Measurements from ENCODE around the gene KRT38.
A peak's percentile ranks its signal among the peaks of the same experiment; 100 is the strongest.

Gene KRT38

GRCh38 chr17:41440531-41441033, at the start of gene KRT38:
Gene KRT38 (minus strand): TSS chr17:41440983. CDS start chr17:41440921, 62 bp downstream.
- DNase-seq = no peak

GRCh38 chr17:41489531-41489930, 48.7 kb upstream of the KRT38 start, which contains the start of gene KRT36:
Gene KRT36 (minus strand): TSS chr17:41489910. CDS start chr17:41489864, 46 bp downstream.
- no peak for DNase-seq

DNA sequence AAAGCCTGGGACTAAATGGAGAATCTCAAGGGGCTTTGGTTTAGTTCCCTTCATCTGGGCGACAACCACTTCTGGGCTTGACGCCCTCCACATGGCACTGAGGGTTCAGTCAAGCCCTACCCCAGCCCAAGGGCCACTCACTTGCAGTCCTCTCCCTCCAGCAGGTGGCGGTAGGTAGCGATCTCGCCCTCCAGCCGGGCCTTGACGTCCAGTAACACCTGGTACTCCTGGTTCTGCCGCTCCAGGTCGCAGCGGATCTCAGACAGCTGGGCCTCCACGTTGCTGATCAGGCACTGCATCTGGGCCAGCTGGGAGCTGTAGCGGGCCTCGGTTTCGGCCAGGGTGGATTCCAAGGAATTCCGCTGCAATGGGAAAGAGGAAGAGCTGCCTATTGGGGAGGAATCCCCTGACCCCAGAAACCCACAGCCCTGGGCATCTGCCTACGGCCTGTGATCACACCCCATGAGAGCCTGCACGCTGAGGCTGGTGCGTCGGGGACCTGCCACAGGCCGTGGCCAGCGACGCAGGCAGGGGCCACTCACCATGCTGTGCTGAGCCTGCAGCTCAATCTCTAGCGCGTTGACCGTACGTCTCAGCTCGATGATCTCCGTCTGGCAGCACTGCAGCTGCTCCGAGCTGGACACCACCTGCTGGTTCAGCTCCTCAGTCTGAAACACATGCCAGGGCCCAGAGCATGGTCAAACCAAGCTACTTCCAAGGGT, 46.2 kb upstream of the KRT38 start:
- DNase-seq = peak; percentile 18

DNA sequence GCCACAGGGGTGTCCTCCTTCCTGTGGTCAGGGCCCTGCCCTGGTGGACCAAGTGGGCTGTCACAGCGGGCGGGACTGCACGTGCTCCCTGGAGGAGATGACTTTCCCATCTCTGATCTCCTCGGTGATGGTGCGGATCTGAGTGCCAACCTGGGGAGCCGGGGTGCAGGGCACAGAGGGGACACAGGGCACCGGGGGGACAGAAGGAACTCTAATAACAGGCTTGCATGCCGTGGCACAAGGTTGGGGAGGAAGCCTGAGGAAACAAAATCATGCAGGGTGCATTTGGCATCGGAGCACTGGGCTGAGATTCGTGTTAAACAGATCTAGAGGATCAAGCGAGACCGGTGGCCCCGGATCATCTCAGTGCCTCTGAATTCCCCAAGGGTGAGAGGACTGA, 45.5 kb upstream of the KRT38 start:
- DNase-seq = no peak

- DNase-seq = no peak
Observed at GRCh38 chr17:41484920-41485904, 44.4 kb upstream of the KRT38 start.

- DNase-seq = no peak
Observed at GRCh38 chr17:41483991-41484826, 43.4 kb upstream of the KRT38 start.

- no peak for DNase-seq
Observed at GRCh38 chr17:41483531-41483930, 42.7 kb upstream of the KRT38 start.

DNA sequence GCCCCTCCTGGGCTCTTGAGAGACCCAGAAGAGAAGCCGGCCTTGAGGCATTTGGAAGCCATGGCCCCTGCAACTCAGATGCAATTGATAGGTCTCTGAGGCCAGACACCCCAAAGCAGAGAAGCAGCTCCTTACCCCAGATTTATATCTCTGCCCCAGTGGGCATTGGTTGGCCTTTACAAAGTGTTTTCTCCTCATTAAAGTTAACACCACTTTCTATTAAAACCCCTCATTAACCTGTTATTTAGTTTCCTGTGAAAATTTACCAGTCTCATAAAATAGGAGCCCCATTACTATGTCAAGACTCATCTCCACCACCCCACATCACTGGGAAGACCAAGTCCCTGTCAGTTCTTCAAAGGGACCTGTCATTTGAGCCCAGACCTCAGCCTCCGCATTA, 40.3 kb upstream of the KRT38 start, which contains the start of gene KRT35:
KRT35 (minus strand) TSS at position 116 of the 400 bp plus-strand sequence; CDS start at position 62, 54 bp downstream.
- no peak for DNase-seq

DNA sequence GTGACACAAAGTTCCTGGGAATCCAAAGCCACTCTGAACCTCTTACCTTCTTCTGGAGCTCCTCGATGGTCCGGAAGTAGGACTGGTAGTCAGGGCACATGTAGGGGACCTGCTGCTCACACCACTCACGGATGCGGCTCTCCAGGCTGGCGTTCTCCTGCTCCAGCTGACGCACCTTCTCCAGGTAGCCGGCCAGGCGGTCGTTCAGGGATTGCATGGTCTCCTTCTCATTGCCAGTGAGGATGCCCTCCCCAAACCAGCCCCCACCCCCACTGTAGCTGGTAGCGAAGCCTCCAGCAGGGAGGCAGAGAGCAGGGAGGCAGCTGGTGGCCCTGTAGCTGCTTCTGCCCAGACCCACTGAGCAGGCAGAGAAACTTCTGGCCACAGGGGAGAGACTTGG, 39.8 kb upstream of the KRT38 start:
- no peak for DNase-seq

GRCh38 chr17:41480136-41480535, 39.4 kb upstream of the KRT38 start:
- DNase-seq = no peak

GRCh38 chr17:41478237-41478636, 37.5 kb upstream of the KRT38 start:
- DNase-seq = no peak

- DNase-seq = no peak
Observed at GRCh38 chr17:41476866-41477815, 36.4 kb upstream of the KRT38 start.

- DNase-seq = no peak
Observed at GRCh38 chr17:41475421-41475820, 34.6 kb upstream of the KRT38 start.

DNA sequence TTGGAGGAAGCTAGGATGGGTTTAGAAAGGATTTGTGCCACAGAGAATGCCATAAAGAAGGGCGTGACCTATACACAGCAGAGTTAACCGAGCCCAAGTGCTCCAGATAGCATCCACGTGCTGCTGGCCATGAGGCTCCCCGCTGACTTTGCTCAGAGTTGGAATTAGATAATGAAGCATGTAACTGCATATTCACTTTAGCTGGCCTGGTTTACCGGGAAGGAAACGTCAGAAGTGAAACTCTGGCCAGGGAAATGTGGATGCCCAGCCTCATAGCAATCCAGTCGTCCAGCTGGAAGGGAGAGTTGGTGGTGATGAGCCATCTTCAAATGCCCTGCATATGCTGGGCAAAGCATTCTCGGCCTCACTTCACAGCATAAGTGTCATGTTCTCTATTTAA, 34.1 kb upstream of the KRT38 start:
- DNase-seq = no peak

- DNase-seq = no peak
Observed at GRCh38 chr17:41468346-41468745, 27.6 kb upstream of the KRT38 start.

- DNase-seq = no peak
Observed at GRCh38 chr17:41467561-41467960, 26.8 kb upstream of the KRT38 start.

GRCh38 chr17:41466988-41467387, 26.2 kb upstream of the KRT38 start, which contains the start of gene KRT32:
Gene KRT32 (minus strand): TSS chr17:41467386. CDS start chr17:41467325, 61 bp downstream.
- no peak for DNase-seq

GRCh38 chr17:41464682-41465081, 23.9 kb upstream of the KRT38 start:
- no peak for DNase-seq

DNA sequence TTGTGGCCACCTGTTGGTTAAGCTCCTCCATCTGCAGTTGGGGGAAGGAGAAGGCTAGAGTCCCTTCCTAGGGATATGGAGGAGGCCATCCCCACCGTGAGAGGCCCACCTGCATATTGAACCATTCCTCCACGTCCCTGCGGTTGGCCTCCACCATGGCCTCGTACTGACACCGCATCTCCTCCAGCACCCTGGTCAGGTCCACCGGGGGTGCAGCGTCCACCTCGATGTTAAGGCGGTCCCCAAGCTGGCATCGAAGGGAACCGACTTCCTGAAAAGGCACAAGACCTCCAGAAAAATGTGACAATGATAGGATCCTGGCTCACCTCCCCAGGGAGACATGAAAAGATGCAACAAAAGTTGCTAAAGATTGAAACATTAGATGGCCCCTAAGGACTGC, 23.4 kb upstream of the KRT38 start:
- DNase-seq = no peak

- DNase-seq = no peak
Observed at GRCh38 chr17:41463746-41464145, 23.0 kb upstream of the KRT38 start.

GRCh38 chr17:41462705-41463104, 21.9 kb upstream of the KRT38 start:
- no peak for DNase-seq
